ENCODE measurements around the gene NGLY1.

Gene NGLY1

GRCh38 chr3:25783661-25784512 is 644 bp upstream of the NGLY1 start:
- TF ChIP-seq CTCF (conservative IDR thresholded peaks at IDR 0.05; ENCODE audit: low read depth, low read length), result no peak
- Histone ChIP-seq H3K9ac (peak overlapping the region; percentile 39; the same call in 1 of the 2 replicates), H3K4me1 (ENCODE audit: low read depth, poor library complexity, severe bottlenecking) (peaks cover 41% of the 10 kb centered on the region), H4K20me1 (ENCODE audit: insufficient read depth) (no peaks in the 10 kb centered on the region), H3K27me3 (ENCODE audit: insufficient read depth, low read depth) (no peaks in the 10 kb centered on the region), H3K27ac (peak overlapping the region; percentile 44; the same call in 1 of the 2 replicates), H3K4me3 (IDR thresholded peaks at IDR 0.05; ENCODE audit: insufficient read depth, low read depth, low read length) (peak overlapping the region; percentile 31), H3K4me2 (peak overlapping the region; percentile 63), H2AFZ (ENCODE audit: low read depth) (peak overlapping the region; percentile 52; the same call in 1 of the 2 replicates), H3K79me2 (ENCODE audit: insufficient read depth, low read depth) (peaks cover 44% of the 10 kb centered on the region), H3K36me3 (ENCODE audit: insufficient read depth) (no peaks in the 10 kb centered on the region)

DNA sequence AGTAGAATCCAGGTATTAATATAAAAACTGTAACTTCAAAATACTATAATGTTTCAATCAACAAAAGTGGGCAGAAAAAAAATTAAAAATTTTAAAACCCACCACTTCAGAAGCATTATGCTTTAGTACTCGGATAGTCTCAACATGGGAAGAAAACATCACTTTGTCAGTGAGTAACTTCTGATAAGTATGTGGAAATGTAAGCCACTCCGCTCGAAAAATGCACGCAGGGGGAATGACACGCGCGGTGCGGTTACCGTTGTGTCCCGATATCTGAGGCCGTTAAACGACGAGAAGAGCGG is 656 bp downstream of the NGLY1 start:
- Histone ChIP-seq H4K20me1 (ENCODE audit: insufficient read depth) (no peaks in the 10 kb centered on the region), H3K9ac (peak overlapping the region; percentile 74; the same call in 1 of the 2 replicates), H3K4me1 (ENCODE audit: low read depth, poor library complexity, severe bottlenecking) (peaks cover 28% of the 10 kb centered on the region), H3K36me3 (ENCODE audit: insufficient read depth) (no peaks in the 10 kb centered on the region), H3K4me3 (IDR thresholded peaks at IDR 0.05; ENCODE audit: insufficient read depth, low read depth, low read length) (peak overlapping the region; percentile 52), H3K4me2 (peak overlapping the region; percentile 88), H3K27me3 (ENCODE audit: insufficient read depth, low read depth) (no peaks in the 10 kb centered on the region), H3K79me2 (ENCODE audit: insufficient read depth, low read depth) (peaks cover 44% of the 10 kb centered on the region), H3K27ac (peak overlapping the region; percentile 68; the same call in 1 of the 2 replicates), H2AFZ (ENCODE audit: low read depth) (peak overlapping the region; percentile 44; the same call in 1 of the 2 replicates)
- no peak for TF ChIP-seq CTCF (conservative IDR thresholded peaks at IDR 0.05; ENCODE audit: low read depth, low read length)

- Histone ChIP-seq H3K79me2 (ENCODE audit: insufficient read depth, low read depth) (peaks cover 45% of the 10 kb centered on the region), H2AFZ (ENCODE audit: low read depth) (0 out of 2 replicates have a peak overlapping the region, but pooled peaks have one; percentile 44), H3K27me3 (ENCODE audit: insufficient read depth, low read depth) (no peaks in the 10 kb centered on the region), H3K36me3 (ENCODE audit: insufficient read depth) (no peaks in the 10 kb centered on the region), H3K4me2 (peak overlapping the region; percentile 88), H4K20me1 (ENCODE audit: insufficient read depth) (no peaks in the 10 kb centered on the region), H3K27ac (peak overlapping the region; percentile 68; the same call in 1 of the 2 replicates), H3K9ac (peak overlapping the region; percentile 74; the same call in 1 of the 2 replicates), H3K4me3 (IDR thresholded peaks at IDR 0.05; ENCODE audit: insufficient read depth, low read depth, low read length) (peak overlapping the region; percentile 52), H3K4me1 (ENCODE audit: low read depth, poor library complexity, severe bottlenecking) (peaks cover 27% of the 10 kb centered on the region)
- TF ChIP-seq CTCF (conservative IDR thresholded peaks at IDR 0.05; ENCODE audit: low read depth, low read length), result no peak
Observed at GRCh38 chr3:25781758-25782594, 1.3 kb downstream of the NGLY1 start.

- peaks cover 29% of the 10 kb centered on the region for H3K4me1 ChIP-seq (ENCODE audit: low read depth, poor library complexity, severe bottlenecking)
- H3K4me3 ChIP-seq (IDR thresholded peaks at IDR 0.05; ENCODE audit: insufficient read depth, low read depth, low read length), result no peak overlapping the region
- no peaks in the 10 kb centered on the region for H3K36me3 ChIP-seq (ENCODE audit: insufficient read depth)
- no peaks in the 10 kb centered on the region for H4K20me1 ChIP-seq (ENCODE audit: insufficient read depth)
- no peak for TF ChIP-seq CTCF (conservative IDR thresholded peaks at IDR 0.05; ENCODE audit: low read depth, low read length)
- peaks cover 45% of the 10 kb centered on the region for H3K79me2 ChIP-seq (ENCODE audit: insufficient read depth, low read depth)
- no peaks in the 10 kb centered on the region for H3K27me3 ChIP-seq (ENCODE audit: insufficient read depth, low read depth)
- peak overlapping the region; percentile 88 for H3K4me2 ChIP-seq
- no peak overlapping the region for H3K27ac ChIP-seq
- no peak overlapping the region for H3K9ac ChIP-seq
- no peak overlapping the region for H2AFZ ChIP-seq (ENCODE audit: low read depth)
Observed at GRCh38 chr3:25781145-25781757, 2.0 kb downstream of the NGLY1 start.
